GM23338 (cell line): ENCODE data around the gene SH3PXD2B.
A peak's percentile ranks its signal among the peaks of the same experiment; 100 is the strongest.

Experiments
- CREB1 ChIP-seq: fragments of 250-450 bp; sonication (Bioruptor Pico); IDR thresholded peaks from 2 replicates; pipeline ENCODE4 v1.5.0; 2020; ENCODE audit warnings: low read depth, mild to moderate bottlenecking, moderate library complexity
- EZH2 ChIP-seq: fragments of 200-600 bp; sonication (generic); IDR thresholded peaks from one replicate; pipeline ENCODE4 v1.8.0; 2017; ENCODE audit warnings: antibody characterized with exemption, mild to moderate bottlenecking, low read depth; ENCODE audit not compliant: unreplicated experiment
- EZH2phosphoT487 ChIP-seq: fragments of 200-600 bp; sonication (generic); IDR thresholded peaks from one replicate; pipeline ENCODE4 v1.8.1; 2018; ENCODE audit warnings: antibody characterized with exemption; ENCODE audit not compliant: unreplicated experiment
- JUNB ChIP-seq: IDR thresholded peaks from one replicate; pipeline ENCODE4 v1.6.1; 2016; ENCODE audit warnings: antibody characterized with exemption; ENCODE audit not compliant: unreplicated experiment
- STAT1 ChIP-seq: IDR thresholded peaks from one replicate; pipeline ENCODE4 v1.6.1; 2016; ENCODE audit warnings: antibody characterized with exemption; ENCODE audit not compliant: unreplicated experiment
- TF ChIP-seq, protein P1 (sequence below), 2 experiments: fragments of 200-600 bp in 1 of 2; sonication (generic) in 1 of 2; conservative IDR thresholded peaks; 2 replicates each; pipeline versions ENCODE4 v1.5.1 to v1.6.1; 2016 to 2017; ENCODE audit warnings: antibody characterized with exemption in 2 of 2, low read depth in 2 of 2, mild to moderate bottlenecking in 2 of 2, moderate library complexity in 1 of 2
- TF ChIP-seq, protein P2 (sequence below): IDR thresholded peaks from one replicate; pipeline ENCODE4 v1.6.1; 2018; ENCODE audit warnings: antibody characterized with exemption; ENCODE audit not compliant: unreplicated experiment
- TF ChIP-seq, protein P3 (sequence below): fragments of 250-450 bp; sonication (Bioruptor Pico); IDR thresholded peaks from 2 replicates; pipeline ENCODE4 v1.5.0; 2020; ENCODE audit warnings: mild to moderate bottlenecking, moderate library complexity

DNA sequence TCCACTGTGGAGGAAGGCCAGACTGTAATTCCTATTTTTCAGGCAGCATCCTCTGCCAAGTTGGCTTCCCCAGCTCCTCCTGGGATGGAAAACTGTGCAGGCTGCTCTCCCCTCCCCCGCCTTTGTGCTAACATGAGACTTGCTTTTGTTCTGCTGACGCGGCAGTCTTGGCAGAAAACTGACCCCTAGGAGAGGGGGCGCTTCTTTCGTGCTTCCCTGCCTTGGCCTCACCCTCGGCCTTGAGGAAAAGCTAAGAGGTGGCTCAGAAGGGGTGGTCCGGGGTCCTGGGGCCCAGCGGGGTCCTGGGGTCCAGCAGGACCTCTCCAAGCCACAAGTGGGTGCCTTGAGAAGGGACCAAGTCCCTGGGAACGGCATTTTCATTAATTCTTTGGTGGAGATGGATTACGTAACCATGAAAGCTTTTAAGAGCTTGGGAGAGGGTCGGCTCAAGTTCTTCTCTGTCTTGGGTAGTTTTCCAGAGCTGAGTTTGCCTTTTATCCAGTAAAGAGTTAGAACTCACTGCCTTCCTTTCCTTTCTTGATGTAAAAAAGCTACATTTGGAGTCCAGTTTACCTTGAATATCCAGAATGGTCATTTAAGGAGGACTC, 51.0 kb downstream of the SH3PXD2B start:
- TF ChIP-seq, protein P1, sequence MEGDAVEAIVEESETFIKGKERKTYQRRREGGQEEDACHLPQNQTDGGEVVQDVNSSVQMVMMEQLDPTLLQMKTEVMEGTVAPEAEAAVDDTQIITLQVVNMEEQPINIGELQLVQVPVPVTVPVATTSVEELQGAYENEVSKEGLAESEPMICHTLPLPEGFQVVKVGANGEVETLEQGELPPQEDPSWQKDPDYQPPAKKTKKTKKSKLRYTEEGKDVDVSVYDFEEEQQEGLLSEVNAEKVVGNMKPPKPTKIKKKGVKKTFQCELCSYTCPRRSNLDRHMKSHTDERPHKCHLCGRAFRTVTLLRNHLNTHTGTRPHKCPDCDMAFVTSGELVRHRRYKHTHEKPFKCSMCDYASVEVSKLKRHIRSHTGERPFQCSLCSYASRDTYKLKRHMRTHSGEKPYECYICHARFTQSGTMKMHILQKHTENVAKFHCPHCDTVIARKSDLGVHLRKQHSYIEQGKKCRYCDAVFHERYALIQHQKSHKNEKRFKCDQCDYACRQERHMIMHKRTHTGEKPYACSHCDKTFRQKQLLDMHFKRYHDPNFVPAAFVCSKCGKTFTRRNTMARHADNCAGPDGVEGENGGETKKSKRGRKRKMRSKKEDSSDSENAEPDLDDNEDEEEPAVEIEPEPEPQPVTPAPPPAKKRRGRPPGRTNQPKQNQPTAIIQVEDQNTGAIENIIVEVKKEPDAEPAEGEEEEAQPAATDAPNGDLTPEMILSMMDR (conservative IDR thresholded peaks at IDR 0.05; ENCODE audit: low read depth in 2 of 2), result no peak
- no peak for TF ChIP-seq EZH2
- TF ChIP-seq JUNB, result no peak
- TF ChIP-seq EZH2phosphoT487, result no peak
- TF ChIP-seq STAT1, result no peak
- TF ChIP-seq, protein P2, sequence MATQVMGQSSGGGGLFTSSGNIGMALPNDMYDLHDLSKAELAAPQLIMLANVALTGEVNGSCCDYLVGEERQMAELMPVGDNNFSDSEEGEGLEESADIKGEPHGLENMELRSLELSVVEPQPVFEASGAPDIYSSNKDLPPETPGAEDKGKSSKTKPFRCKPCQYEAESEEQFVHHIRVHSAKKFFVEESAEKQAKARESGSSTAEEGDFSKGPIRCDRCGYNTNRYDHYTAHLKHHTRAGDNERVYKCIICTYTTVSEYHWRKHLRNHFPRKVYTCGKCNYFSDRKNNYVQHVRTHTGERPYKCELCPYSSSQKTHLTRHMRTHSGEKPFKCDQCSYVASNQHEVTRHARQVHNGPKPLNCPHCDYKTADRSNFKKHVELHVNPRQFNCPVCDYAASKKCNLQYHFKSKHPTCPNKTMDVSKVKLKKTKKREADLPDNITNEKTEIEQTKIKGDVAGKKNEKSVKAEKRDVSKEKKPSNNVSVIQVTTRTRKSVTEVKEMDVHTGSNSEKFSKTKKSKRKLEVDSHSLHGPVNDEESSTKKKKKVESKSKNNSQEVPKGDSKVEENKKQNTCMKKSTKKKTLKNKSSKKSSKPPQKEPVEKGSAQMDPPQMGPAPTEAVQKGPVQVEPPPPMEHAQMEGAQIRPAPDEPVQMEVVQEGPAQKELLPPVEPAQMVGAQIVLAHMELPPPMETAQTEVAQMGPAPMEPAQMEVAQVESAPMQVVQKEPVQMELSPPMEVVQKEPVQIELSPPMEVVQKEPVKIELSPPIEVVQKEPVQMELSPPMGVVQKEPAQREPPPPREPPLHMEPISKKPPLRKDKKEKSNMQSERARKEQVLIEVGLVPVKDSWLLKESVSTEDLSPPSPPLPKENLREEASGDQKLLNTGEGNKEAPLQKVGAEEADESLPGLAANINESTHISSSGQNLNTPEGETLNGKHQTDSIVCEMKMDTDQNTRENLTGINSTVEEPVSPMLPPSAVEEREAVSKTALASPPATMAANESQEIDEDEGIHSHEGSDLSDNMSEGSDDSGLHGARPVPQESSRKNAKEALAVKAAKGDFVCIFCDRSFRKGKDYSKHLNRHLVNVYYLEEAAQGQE, result no peak
- TF ChIP-seq, protein P3, sequence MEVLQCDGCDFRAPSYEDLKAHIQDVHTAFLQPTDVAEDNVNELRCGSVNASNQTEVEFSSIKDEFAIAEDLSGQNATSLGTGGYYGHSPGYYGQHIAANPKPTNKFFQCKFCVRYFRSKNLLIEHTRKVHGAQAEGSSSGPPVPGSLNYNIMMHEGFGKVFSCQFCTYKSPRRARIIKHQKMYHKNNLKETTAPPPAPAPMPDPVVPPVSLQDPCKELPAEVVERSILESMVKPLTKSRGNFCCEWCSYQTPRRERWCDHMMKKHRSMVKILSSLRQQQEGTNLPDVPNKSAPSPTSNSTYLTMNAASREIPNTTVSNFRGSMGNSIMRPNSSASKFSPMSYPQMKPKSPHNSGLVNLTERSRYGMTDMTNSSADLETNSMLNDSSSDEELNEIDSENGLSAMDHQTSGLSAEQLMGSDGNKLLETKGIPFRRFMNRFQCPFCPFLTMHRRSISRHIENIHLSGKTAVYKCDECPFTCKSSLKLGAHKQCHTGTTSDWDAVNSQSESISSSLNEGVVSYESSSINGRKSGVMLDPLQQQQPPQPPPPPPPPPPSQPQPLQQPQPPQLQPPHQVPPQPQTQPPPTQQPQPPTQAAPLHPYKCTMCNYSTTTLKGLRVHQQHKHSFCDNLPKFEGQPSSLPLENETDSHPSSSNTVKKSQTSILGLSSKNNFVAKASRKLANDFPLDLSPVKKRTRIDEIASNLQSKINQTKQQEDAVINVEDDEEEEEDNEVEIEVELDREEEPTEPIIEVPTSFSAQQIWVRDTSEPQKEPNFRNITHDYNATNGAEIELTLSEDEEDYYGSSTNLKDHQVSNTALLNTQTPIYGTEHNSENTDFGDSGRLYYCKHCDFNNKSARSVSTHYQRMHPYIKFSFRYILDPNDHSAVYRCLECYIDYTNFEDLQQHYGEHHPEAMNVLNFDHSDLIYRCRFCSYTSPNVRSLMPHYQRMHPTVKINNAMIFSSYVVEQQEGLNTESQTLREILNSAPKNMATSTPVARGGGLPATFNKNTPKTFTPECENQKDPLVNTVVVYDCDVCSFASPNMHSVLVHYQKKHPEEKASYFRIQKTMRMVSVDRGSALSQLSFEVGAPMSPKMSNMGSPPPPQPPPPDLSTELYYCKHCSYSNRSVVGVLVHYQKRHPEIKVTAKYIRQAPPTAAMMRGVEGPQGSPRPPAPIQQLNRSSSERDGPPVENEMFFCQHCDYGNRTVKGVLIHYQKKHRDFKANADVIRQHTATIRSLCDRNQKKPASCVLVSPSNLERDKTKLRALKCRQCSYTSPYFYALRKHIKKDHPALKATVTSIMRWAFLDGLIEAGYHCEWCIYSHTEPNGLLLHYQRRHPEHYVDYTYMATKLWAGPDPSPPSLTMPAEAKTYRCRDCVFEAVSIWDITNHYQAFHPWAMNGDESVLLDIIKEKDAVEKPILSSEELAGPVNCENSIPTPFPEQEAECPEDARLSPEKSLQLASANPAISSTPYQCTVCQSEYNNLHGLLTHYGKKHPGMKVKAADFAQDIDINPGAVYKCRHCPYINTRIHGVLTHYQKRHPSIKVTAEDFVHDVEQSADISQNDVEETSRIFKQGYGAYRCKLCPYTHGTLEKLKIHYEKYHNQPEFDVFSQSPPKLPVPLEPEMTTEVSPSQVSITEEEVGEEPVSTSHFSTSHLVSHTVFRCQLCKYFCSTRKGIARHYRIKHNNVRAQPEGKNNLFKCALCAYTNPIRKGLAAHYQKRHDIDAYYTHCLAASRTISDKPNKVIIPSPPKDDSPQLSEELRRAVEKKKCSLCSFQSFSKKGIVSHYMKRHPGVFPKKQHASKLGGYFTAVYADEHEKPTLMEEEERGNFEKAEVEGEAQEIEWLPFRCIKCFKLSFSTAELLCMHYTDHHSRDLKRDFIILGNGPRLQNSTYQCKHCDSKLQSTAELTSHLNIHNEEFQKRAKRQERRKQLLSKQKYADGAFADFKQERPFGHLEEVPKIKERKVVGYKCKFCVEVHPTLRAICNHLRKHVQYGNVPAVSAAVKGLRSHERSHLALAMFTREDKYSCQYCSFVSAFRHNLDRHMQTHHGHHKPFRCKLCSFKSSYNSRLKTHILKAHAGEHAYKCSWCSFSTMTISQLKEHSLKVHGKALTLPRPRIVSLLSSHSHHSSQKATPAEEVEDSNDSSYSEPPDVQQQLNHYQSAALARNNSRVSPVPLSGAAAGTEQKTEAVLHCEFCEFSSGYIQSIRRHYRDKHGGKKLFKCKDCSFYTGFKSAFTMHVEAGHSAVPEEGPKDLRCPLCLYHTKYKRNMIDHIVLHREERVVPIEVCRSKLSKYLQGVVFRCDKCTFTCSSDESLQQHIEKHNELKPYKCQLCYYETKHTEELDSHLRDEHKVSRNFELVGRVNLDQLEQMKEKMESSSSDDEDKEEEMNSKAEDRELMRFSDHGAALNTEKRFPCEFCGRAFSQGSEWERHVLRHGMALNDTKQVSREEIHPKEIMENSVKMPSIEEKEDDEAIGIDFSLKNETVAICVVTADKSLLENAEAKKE (CRISPR knock-in tag), result no peak
- peak; percentile 48 for TF ChIP-seq CREB1
